GM19099 (cell line): ENCODE data around the gene EIF2S1.

Source experiments
- POLR2A ChIP-seq: IDR thresholded peaks from 3 replicates; pipeline ENCODE4 v1.6.1; 2011; ENCODE audit warnings: low read depth; ENCODE audit not compliant: insufficient read length; ENCODE audit errors: extremely low read depth

The EIF2S1 gene

GRCh38 chr14:67420102-67420739 is 60.1 kb downstream of the EIF2S1 start:
- TF ChIP-seq POLR2A: no peak

- TF ChIP-seq POLR2A: no peak
These were observed 61.5 kb downstream of the EIF2S1 start for GRCh38 chr14:67421356-67422224.

GRCh38 chr14:67423424-67423823 is 63.3 kb downstream of the EIF2S1 start:
- no peak for TF ChIP-seq POLR2A

- TF ChIP-seq POLR2A: no peak
These were observed 64.4 kb downstream of the EIF2S1 start for GRCh38 chr14:67424539-67424938.

- TF ChIP-seq POLR2A: no peak
These were observed 65.5 kb downstream of the EIF2S1 start for GRCh38 chr14:67425608-67426007.

GRCh38 chr14:67426161-67426560 is 66.0 kb downstream of the EIF2S1 start:
- no peak for TF ChIP-seq POLR2A

- no peak for TF ChIP-seq POLR2A
These were observed 67.0 kb downstream of the EIF2S1 start for GRCh38 chr14:67426983-67427606.

GRCh38 chr14:67428501-67429031 is 68.4 kb downstream of the EIF2S1 start:
- TF ChIP-seq POLR2A: no peak

- TF ChIP-seq POLR2A: no peak
These were observed 69.5 kb downstream of the EIF2S1 start for GRCh38 chr14:67429510-67430205.

GRCh38 chr14:67432050-67432564 is 72.0 kb downstream of the EIF2S1 start:
- no peak for TF ChIP-seq POLR2A

GRCh38 chr14:67435603-67436002 is 75.5 kb downstream of the EIF2S1 start:
- no peak for TF ChIP-seq POLR2A
